Activated effector memory CD4-positive, alpha-beta T cell treated with anti-CD3 and anti-CD28 coated beads, Interleukin-2, amount 50 U/mL, for 16 hours (primary cell): ENCODE measurements around the gene IFNAR1.
"Not testable (repeated sequence)": the region's sequence is repeated elsewhere in the genome, so short reads cannot be mapped to it uniquely, and the experiment has no call there.

Experiments
- DNase-seq: peaks from one replicate; pipeline ENCODE4 v3.0.0-alpha.2; 2020

IFNAR1 gene

DNA sequence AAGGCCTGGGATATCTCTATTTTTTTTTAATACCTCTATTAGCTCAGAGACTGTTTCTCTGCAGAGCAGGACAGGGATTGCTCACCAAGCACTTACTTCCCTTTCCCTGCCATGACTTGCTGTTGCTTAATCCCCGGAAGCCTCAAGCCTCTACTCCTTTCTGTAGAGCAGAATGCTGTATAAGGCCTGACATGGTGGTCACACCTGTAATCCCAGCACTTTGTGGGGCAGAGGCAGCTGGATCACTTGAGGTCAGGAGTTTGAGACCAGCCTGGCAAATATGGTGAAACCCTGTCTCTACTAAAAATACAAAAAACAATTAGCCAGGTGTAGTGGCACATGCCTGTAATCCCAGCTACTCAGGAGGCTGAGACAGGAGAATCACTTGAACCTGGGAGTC, 55.2 kb downstream of the IFNAR1 start:
- peak; percentile 62 for DNase-seq

DNA sequence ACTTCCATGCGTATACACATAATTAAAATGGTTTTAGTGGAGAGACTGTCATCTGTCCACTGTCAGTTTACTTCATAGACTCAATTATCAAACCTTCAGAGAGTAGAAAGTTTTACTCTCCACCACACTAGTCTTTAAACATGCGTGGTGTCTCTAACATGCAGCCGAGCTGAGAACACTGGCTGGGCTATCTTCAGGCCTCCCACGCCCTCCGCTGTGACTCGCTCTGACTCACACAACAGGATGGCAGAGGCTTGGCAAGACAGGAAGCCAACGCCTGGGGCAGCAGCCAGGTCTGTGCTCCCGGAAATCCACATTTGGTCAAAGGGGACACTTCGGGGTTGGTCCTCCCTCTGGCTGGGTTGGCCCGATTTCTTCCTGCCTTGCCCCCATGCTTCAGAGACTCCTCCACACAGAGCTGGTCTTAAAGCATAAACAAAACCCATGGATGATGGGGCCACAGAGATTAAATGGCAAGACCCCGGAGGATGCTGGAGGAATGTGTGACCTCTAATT, 55.8 kb downstream of the IFNAR1 start:
- peak; percentile 95 for DNase-seq

DNA sequence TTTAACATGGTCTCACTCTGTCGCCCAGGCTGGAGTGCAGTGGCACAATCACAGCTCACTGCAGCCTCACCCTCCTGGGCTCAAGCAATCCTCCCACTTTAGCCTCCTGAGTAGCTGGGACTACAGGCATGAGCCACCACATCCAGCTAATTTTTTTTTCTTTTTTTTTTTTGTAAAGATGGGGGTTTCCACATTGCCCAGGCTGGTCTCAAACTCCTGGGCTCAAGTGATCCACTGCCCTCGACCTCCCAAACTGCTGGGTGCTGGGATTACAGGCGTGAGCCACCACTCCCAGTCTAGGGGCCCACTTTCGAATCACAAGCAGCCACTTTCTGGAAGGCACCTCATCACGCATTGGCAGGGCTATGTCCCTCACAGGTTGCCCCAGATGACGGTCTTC, 56.6 kb downstream of the IFNAR1 start:
- DNase-seq, result not testable (repeated sequence)

DNA sequence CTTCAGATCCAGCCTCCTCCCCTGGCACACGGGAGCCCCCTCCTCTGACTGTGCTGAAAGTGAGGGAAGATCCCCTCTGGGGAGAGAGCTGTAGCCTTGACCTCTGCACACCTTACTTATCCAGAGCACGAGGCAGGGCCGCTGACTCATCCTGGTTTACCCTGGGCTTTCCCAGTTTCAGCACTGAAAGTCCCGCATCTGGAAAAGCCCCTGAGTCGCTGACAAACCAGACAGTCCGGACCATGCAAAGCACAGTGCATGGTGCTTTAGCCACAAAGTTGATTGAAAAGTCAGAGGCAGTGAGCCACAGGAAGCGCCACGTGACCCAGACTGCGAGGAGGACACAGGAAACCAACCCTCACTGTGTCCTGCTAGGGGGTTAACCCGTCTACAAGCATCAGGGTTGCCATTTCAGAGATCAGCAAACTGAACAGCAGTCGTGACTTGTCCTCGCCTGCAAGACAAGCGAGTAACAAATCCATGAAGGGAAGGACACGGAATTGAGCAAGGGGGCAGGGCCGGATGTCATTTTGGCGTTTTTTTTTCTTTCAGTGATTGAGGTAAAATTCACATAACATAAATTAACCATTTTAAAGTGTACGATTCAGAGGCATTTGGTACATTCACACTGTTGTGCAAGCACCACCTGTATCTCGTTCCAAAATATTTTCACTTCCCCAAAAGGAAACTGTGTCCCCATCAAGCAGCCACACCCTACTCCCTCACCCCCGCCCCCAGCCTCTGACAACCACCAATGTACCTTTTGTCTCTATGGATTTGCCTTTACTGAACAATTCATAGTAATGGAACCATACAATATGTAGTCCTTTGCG, 58.5 kb downstream of the IFNAR1 start:
- peak; percentile 91 for DNase-seq

DNA sequence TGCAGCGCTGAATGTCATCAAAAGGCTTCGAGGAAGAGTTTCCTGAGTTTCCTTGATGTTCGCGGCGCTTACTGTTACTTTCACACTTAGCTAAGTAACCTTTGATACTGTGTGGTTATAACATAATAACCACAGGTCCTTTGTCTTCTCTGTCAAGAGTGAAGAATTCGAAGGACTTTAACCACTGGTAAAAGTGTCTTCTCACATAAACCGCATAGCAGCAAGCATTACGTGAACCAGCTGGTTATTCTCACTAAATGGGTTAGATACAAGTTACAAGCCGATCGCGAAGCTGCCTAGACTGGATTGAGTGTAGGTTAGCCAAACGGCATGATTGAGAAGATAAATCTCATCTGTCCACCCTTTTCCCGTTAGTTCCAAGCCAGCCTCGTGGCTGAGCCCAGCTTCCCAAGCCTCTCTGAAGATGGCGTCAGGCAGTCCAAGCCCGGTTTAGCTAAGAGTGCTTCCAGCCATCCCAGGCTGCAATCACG, 60.1 kb downstream of the IFNAR1 start:
- peak; percentile 69 for DNase-seq

DNA sequence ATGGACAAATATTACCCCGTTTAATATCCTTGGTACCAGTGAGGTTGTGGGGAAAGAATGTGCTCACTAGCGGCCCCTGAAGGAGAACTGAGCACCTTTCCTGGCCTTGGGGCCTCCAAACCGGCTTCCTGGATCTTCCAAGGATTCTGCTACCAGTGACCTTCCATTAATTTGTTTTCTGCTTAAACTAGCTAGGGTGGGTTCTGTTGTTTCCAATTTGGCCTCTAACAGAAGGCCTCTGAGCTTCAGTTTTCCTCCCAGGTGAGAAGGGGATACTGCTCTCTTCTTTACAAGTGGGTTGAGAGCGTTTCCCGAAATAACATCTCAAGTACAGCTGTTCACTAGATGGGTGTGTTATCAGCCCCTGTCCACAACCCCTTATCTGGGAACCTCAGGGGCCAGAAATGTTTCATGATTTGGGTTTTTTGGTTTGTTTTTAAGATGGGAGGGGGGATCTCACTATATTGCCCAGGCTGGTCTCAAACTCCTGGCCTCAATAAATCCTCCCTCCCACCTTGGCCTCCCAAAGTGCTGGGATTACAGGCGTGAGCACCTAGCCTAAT, 61.5 kb downstream of the IFNAR1 start:
- no peak for DNase-seq

DNA sequence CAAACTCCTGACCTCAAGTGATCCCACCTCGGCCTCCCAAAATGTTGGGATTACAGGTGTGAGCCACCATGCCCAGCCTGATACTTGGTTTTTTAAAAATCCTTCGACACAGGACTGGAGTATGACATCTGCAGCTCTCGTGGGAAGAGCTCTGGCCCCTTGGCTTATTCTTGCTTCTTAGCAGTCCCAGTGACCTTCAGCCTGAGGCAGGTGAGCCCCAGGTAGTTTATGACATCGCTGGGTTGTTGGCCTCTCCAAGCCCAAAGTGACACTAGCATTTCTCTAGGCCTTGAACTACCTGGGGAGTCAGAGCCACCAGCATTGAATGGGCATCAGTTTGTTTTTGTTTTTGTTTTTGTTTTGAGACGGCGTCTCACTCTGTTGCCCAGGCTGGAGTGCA, 62.5 kb downstream of the IFNAR1 start:
- no peak for DNase-seq

DNA sequence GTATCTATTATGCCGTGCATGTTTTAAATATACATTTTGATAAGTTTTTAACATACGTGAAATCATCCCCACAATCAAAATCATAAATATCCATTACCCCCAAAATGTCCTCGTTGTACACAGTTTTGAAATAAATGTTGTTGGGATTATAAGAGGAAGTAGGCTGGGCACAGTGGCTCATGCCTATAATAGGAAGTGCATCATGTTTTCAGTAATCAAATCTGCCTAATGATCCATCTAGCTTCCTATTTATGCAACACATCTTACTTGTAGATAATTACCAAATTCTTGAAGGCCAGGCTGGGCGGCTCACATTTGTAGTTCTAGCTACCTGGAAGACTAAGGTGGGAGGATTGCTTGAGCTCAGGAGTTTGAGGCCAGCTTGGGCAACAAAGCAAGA, 63.4 kb downstream of the IFNAR1 start:
- no peak for DNase-seq

DNA sequence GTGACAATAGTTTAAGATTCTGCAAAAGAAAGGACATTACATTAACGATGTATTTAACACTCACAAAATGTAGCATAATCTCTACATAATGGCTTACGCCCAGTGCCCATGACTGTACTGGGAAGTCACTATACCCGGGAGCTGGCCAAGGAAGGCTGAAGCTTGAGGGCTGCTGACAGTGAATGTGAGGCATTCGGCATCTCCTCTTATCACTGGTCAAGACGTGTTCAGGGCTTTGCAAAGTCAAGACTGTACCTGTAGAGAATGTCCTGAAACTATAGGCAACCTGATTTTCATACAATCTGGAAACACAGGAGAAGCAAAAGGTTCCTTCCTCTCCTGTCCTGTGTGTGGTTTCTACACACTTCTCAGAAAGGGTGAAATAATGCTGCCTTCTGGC, 65.7 kb downstream of the IFNAR1 start:
- no peak for DNase-seq

DNA sequence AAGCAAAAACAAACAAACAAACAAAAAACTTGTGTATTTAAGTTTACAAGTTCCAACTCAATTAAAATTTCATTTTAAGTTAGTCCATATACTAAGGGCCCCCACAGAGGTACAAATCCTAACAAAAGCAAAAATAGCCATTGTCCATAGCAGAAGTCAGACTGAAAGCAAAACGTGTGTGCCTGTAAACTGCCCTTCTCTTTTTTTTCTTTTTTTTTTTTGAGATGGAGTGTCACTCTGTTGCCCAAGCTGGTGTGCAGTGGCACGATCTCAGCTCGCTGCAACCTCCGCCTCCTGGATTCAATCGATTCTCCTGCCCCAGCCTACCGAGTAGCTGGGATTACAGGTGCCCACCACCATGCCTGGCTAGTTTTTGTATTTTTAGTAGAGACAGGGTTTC, 66.9 kb downstream of the IFNAR1 start:
- no peak for DNase-seq

DNA sequence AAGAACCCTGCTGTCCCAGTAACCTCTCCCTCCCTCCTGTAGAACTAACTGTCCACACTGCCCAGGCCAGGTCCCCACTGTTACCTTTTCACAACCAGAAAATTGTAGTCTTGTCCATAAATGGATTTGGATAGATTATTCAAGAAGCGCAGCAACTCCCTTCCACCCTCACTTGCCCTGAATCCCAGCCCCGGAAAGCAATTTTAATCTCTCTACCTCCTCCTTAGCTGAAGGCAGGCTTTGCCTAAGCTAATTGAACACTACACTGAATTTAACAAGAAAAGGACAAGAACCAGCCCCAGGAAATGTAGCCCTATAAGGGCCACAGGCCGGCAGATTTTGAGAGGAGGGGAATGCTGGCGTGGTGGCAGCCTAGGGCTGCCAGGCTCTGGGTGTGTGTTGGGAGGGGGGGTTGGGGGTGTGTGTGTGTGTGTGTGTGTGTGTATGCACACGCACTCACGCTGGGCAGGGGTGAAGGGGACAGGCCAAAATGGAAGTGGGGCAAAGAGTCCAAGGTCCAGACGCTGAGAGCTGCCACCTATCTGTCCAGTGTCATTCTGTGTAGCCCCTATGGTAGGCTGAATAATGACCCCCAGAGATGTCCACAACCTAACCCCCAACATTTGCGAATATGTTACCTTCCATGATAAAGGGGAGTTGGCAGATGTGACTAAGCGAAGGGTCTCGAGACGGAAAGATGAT, 67.7 kb downstream of the IFNAR1 start:
- DNase-seq, result no peak

DNA sequence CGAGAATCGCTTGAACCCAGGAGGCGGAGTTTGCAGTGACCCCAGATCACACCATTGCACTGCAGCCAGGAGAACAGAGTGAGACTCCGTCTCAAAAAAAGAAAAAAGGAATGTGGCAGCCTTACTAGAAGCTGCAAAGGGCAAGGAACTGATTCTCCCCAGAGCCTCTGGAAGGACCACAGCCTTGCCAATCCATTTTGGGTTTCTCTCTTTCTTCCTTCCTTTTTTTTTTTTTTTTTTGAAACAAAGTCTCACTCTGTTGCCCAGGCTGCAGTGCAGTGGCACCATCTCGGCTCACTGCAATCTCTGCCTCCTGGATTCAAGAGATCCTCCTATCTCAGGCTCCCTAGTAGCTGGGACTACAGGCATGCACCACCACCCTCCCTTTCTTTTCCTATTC, 68.6 kb downstream of the IFNAR1 start:
- no peak for DNase-seq

DNA sequence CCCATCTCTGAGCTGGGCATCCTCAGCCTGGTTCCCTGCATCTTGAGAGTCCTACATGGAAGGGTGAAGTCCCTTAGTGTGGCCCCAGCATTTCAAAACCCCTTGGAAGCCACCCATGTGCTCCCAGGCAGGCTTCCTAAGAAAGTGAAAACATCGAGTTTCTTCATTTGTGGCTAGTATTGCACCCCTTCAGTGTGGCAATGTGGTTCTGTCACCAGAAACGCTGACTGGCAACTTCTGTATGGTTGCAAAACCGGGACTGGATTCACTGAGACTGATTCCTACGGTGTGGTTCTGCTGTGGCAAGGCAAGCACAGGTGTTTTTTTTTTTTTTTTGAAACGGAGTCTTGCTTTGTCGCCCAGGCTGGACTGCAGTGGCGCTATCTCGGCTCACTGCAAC, 69.5 kb downstream of the IFNAR1 start:
- no peak for DNase-seq

DNA sequence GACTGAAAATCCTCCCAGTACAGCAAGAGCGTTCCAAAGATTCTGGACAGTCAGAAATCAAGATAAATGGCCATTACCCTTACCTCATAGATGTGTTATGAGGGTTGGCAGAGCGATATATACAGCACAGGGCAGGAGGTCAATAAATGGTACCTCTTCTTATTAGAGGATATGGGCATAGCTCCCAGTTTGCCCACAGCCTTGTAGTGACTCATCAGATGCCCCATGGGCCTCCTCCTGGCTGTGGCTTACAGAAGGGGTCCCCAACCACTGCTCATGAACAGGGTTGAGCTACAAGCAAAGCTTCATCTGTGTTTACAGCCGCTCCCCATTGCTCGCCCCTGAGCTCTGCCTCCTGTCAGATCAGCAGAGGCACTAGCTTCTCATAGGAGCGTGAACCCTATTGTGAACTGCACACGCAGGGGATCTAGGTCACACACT, 71.1 kb downstream of the IFNAR1 start:
- DNase-seq, result no peak

DNA sequence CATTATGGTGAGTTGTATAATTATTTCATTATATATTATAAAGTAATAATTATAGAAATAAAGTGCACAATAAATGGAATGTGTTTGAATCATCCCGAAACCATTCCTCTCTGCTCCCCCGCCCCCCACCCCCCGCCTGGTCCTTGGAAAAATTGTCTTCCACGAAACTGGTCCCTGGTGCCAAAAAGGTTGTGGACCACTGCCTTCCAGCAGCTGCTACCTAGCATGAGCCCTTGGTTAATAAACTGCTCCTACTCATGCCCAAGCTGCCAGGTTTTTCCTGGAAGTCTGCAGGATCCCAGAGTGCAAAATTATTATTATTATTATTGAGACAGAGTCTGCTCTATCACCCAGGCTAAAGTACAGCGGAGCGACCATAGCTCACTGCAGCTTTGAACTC, 71.7 kb downstream of the IFNAR1 start:
- no peak for DNase-seq

DNA sequence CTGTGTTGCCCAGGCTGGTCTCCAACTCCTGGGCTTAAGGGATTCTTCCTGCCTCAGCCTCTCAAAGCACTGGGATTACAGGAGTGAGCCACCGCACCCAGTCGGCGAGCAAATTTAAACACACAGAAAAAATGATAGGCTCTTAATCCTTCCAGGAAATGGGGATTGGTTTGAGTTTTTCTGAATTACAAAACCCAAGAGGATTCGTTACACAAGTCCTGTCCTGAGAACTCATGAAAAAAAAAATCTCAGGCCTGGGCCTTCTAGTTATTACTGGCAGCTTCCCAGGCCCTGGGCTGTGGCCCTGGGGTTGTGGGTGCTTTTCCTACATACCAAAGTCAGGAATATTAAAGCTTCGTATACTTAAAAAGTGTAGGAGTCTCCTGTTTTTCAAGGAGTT, 72.2 kb downstream of the IFNAR1 start:
- no peak for DNase-seq

DNA sequence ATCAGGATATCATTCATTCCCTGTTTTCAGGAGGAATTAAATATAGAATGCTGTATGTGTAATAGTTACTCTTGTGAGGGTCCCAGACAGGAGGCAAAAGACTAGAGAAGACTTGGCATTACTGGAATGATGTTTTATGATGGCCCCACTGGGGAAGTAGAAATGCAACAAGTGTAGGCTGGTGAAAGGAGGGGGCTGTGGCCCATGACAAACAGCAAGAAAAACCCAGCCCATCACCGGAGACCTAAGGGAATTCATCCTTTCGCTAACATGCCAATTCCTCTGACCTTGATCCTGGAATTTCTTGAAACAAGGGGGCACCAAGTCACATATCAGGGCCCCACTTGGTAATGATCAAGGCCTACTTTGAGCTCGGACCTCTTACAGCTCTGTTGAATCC, 72.9 kb downstream of the IFNAR1 start:
- no peak for DNase-seq

DNA sequence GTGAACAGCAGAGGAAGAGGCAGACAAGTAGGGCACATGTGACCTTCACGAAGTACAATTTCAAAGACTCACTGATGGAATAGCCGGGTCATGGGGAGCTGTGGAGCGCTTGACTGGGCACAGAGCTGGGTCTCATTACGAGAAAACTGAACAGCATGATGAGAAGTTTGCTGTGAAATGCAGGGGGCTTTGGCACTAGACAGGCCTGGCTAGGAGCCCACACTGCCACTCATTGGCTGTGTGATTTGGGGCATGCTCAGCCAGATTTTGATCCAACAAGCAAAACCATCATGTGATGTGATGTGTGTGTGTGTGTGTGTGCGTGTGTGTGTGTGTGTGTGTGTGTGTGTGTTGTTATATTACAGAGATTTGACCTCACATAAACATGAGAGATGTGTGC, 73.6 kb downstream of the IFNAR1 start:
- no peak for DNase-seq

DNA sequence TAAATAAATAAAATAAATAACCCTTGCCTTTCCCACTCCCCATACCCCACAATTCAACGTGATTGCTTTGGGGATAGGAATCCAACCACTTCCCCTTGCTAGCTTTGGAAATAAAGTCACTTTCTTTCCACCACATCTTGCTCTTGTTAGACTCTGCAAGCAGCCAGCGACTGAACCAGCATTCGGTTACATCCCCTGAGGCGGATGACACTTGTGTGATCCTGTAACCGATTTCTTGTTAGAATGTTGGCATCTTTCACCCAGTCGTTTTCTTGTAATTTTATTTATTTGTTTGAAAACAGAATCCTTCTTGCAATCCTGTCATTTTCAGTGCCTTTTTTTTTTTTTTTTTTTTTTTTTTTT, 76.8 kb downstream of the IFNAR1 start:
- no peak for DNase-seq

DNA sequence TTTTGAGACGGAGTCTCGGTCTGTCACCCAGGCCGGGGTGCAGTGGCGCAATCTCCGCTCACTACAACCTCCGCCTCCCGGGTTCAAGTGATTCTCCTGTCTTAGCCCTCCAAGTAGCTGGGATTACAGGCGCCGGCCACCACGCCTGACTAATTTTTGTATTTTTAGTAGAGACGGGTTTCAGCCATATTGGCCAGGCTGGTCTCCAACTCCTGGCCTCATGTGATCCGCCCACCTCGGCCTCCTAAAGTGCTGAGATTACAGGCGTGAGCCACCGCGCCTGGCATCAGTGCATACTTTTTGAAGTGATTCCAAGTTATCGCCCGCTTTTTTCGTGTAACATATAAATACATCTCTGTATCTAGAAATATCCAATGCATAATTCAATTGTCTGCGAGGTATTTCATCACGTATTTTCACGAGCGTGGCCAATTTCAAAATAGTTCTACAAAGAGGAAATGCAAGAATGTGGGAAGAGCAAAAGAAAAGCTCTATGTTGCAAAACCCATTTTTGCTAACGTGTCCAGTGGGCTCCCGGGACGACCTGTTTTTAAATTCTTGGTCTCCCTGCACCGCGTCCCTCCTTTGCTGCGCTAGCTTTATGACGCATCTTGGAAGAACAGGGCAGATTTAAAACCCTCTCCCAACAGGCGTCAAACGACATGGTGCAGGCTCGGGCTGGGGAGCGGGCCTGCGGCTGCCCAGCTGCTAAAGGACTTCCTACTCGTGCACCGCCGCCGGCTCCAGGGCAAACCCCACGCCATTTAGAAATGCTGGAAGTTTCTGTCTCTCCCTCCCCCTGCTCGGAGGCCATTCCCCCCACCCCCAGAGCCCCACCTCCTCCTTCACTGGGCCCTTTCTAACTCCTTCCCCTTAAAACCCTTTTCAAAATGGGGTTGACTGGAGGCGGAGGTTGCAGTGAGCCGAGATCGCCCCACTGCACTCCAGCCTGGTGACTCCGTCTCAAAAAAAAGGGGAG, 77.5 kb downstream of the IFNAR1 start:
- DNase-seq, result no peak

DNA sequence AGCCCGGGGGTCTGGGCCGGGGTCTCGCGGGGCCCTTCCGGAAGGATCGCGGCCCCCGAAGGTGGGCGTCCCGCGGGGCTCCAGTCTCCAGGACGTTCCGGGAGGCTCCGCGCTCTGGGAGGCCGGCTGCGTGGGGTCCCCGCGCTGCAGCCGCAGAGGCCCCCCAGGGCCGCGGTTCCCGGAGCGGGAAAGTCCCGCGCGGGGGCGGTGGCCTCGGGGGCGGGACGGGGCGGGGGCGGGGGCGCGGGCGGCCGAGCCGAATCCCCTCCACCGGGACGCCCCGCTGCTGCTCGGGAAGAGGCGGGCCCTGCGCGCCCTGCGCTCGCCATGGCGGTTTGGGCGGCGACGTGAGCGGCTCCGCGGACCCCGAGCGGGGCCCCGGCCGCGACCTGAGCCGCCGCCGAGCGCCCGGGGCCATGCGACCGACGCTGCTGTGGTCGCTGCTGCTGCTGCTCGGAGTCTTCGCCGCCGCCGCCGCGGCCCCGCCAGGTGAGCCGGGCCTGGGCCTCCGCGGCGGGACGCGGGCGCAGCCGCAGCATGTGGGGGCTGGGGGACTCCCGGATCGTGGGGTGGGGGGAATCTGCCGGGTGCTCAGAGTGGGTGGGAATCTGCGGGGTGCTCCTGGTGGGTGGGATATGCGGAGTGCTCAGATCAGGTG, 78.5 kb downstream of the IFNAR1 start, which contains the start of gene IFNGR2:
TSS of gene IFNGR2 (plus strand) at position 286 of the 658 bp plus-strand sequence. CDS start at position 417, 131 bp downstream.
- peak; percentile 83 for DNase-seq
